Measurements from ENCODE around the gene SLC23A2. TPM values are rescaled to one million over a fixed set of nuclear protein-coding genes. Genes with fewer than 3 reads are reported as not detected.

SLC23A2 gene
- total and polyA plus RNA-seq, 4 donors: 54.6 to 67.8 (median 59.4) TPM

GRCh38 chr20:4835244-4836177, 165.8 kb downstream of the SLC23A2 start:
- 35% methylated on average over 12 of the region's 16 CpGs for WGBS (ENCODE audit: insufficient coverage)
- peak in 1 of 6 donors; percentile 87 for DNase-seq (ENCODE audit: low read depth in 4 of 6, low spot score in 6 of 6)
- H3K9me3 ChIP-seq (ENCODE audit: control insufficient read depth, insufficient read depth, low read length): no peaks in the 10 kb centered on the region
- no peak overlapping the region for H3K4me3 ChIP-seq (ENCODE audit: low read depth, low read length)
- H3K27ac ChIP-seq (ENCODE audit: low read depth, low read length): peak overlapping the region; percentile 33
- no peaks in the 10 kb centered on the region for H3K36me3 ChIP-seq (ENCODE audit: control insufficient read depth, insufficient read depth, low read length)
- H3K27me3 ChIP-seq (ENCODE audit: control insufficient read depth, insufficient read depth, low read length): no peaks in the 10 kb centered on the region
- peaks cover 10% of the 10 kb centered on the region for H3K4me1 ChIP-seq (ENCODE audit: control insufficient read depth, insufficient read depth, low read length)

GRCh38 chr20:4833074-4833728, 168.1 kb downstream of the SLC23A2 start:
- DNase-seq (ENCODE audit: low read depth in 4 of 6, low spot score in 6 of 6): peak in 2 of 6 donors; percentile 32 to 45
- 60% methylated on average over 1 of the region's 6 CpGs for WGBS (ENCODE audit: insufficient coverage)
- no peak overlapping the region for H3K4me3 ChIP-seq (ENCODE audit: low read depth, low read length)

GRCh38 chr20:4832469-4832868, 168.8 kb downstream of the SLC23A2 start:
- Histone ChIP-seq H3K27me3 (ENCODE audit: control insufficient read depth, insufficient read depth, low read length) (no peaks in the 10 kb centered on the region), H3K9me3 (ENCODE audit: control insufficient read depth, insufficient read depth, low read length) (no peaks in the 10 kb centered on the region), H3K4me1 (ENCODE audit: control insufficient read depth, insufficient read depth, low read length) (peaks cover 10% of the 10 kb centered on the region), H3K27ac (ENCODE audit: low read depth, low read length) (no peak overlapping the region), H3K4me3 (ENCODE audit: low read depth, low read length) (no peak overlapping the region), H3K36me3 (ENCODE audit: control insufficient read depth, insufficient read depth, low read length) (no peaks in the 10 kb centered on the region)
- no peak for DNase-seq (ENCODE audit: low read depth in 4 of 6, low spot score in 6 of 6)
- WGBS (ENCODE audit: insufficient coverage): no CpG with 5 or more reads among the region's 2 CpGs

More at GRCh38 chr20:4833074-4833728, 168.1 kb downstream of the SLC23A2 start:
- Histone ChIP-seq H3K4me1 (ENCODE audit: control insufficient read depth, insufficient read depth, low read length) (peaks cover 10% of the 10 kb centered on the region), H3K27ac (ENCODE audit: low read depth, low read length) (no peak overlapping the region), H3K27me3 (ENCODE audit: control insufficient read depth, insufficient read depth, low read length) (no peaks in the 10 kb centered on the region), H3K36me3 (ENCODE audit: control insufficient read depth, insufficient read depth, low read length) (no peaks in the 10 kb centered on the region), H3K9me3 (ENCODE audit: control insufficient read depth, insufficient read depth, low read length) (no peaks in the 10 kb centered on the region)

- H3K36me3 ChIP-seq (ENCODE audit: control insufficient read depth, insufficient read depth, low read length): no peaks in the 10 kb centered on the region
- H3K9me3 ChIP-seq (ENCODE audit: control insufficient read depth, insufficient read depth, low read length): no peaks in the 10 kb centered on the region
- H3K27me3 ChIP-seq (ENCODE audit: control insufficient read depth, insufficient read depth, low read length): no peaks in the 10 kb centered on the region
- H3K27ac ChIP-seq (ENCODE audit: low read depth, low read length): no peak overlapping the region
- no peak for DNase-seq (ENCODE audit: low read depth in 4 of 6, low spot score in 6 of 6)
- WGBS (ENCODE audit: insufficient coverage): no CpG with 5 or more reads among the region's 2 CpGs
- H3K4me1 ChIP-seq (ENCODE audit: control insufficient read depth, insufficient read depth, low read length): peaks cover 6% of the 10 kb centered on the region
- H3K4me3 ChIP-seq (ENCODE audit: low read depth, low read length): no peak overlapping the region
Measured at GRCh38 chr20:4830696-4831095, 170.6 kb downstream of the SLC23A2 start.

- H3K36me3 ChIP-seq (ENCODE audit: control insufficient read depth, insufficient read depth, low read length): no peaks in the 10 kb centered on the region
- H3K4me1 ChIP-seq (ENCODE audit: control insufficient read depth, insufficient read depth, low read length): peaks cover 2% of the 10 kb centered on the region
- WGBS (ENCODE audit: insufficient coverage): 83% methylated on average over 1 of the region's 3 CpGs
- H3K4me3 ChIP-seq (ENCODE audit: low read depth, low read length): no peak overlapping the region
- no peaks in the 10 kb centered on the region for H3K27me3 ChIP-seq (ENCODE audit: control insufficient read depth, insufficient read depth, low read length)
- H3K9me3 ChIP-seq (ENCODE audit: control insufficient read depth, insufficient read depth, low read length): no peaks in the 10 kb centered on the region
- H3K27ac ChIP-seq (ENCODE audit: low read depth, low read length): no peak overlapping the region
- DNase-seq (ENCODE audit: low read depth in 4 of 6, low spot score in 6 of 6): no peak
Measured at GRCh38 chr20:4830259-4830658, 171.1 kb downstream of the SLC23A2 start.

GRCh38 chr20:4829514-4830215, 171.6 kb downstream of the SLC23A2 start:
- 33% methylated on average over 3 of the region's 4 CpGs for WGBS (ENCODE audit: insufficient coverage)
- Histone ChIP-seq H3K9me3 (ENCODE audit: control insufficient read depth, insufficient read depth, low read length) (no peaks in the 10 kb centered on the region), H3K4me3 (ENCODE audit: low read depth, low read length) (no peak overlapping the region), H3K4me1 (ENCODE audit: control insufficient read depth, insufficient read depth, low read length) (no peaks in the 10 kb centered on the region), H3K27me3 (ENCODE audit: control insufficient read depth, insufficient read depth, low read length) (no peaks in the 10 kb centered on the region), H3K27ac (ENCODE audit: low read depth, low read length) (no peak overlapping the region), H3K36me3 (ENCODE audit: control insufficient read depth, insufficient read depth, low read length) (no peaks in the 10 kb centered on the region)
- no peak for DNase-seq (ENCODE audit: low read depth in 4 of 6, low spot score in 6 of 6)

- Histone ChIP-seq H3K9me3 (ENCODE audit: control insufficient read depth, insufficient read depth, low read length) (no peaks in the 10 kb centered on the region), H3K4me1 (ENCODE audit: control insufficient read depth, insufficient read depth, low read length) (peaks cover 3% of the 10 kb centered on the region), H3K4me3 (ENCODE audit: low read depth, low read length) (no peak overlapping the region), H3K27ac (ENCODE audit: low read depth, low read length) (no peak overlapping the region), H3K36me3 (ENCODE audit: control insufficient read depth, insufficient read depth, low read length) (no peaks in the 10 kb centered on the region), H3K27me3 (ENCODE audit: control insufficient read depth, insufficient read depth, low read length) (no peaks in the 10 kb centered on the region)
- WGBS (ENCODE audit: insufficient coverage): 75% methylated on average over 6 of the region's 14 CpGs
- no peak for DNase-seq (ENCODE audit: low read depth in 4 of 6, low spot score in 6 of 6)
Measured at GRCh38 chr20:4828830-4829513, 172.3 kb downstream of the SLC23A2 start.

- Histone ChIP-seq H3K4me3 (ENCODE audit: low read depth, low read length) (peak overlapping the region; percentile 49), H3K4me1 (ENCODE audit: control insufficient read depth, insufficient read depth, low read length) (peaks cover 39% of the 10 kb centered on the region), H3K27me3 (ENCODE audit: control insufficient read depth, insufficient read depth, low read length) (no peaks in the 10 kb centered on the region), H3K9me3 (ENCODE audit: control insufficient read depth, insufficient read depth, low read length) (no peaks in the 10 kb centered on the region), H3K27ac (ENCODE audit: low read depth, low read length) (peak overlapping the region; percentile 27), H3K36me3 (ENCODE audit: control insufficient read depth, insufficient read depth, low read length) (peaks cover 2% of the 10 kb centered on the region)
- WGBS (ENCODE audit: insufficient coverage): 88% methylated on average over 4 of the region's 5 CpGs
- DNase-seq (ENCODE audit: low read depth in 4 of 6, low spot score in 6 of 6): no peak
Measured at GRCh38 chr20:4821590-4821989, 179.7 kb downstream of the SLC23A2 start.

Measured in spinal cord (tissue), 10 donors.